Stimulated activated CD8-positive, alpha-beta memory T cell treated with anti-CD3 and anti-CD28 coated beads, Interleukin-4, amount 100 ng/mL, for 1 hour (primary cell): ENCODE results near the gene SUN5.
"Not testable (repeated sequence)": the region's sequence is repeated elsewhere in the genome, so short reads cannot be mapped to it uniquely, and the experiment has no call there.

Experiments
- DNase-seq, 2 donors: peaks; one replicate each; pipeline ENCODE4 v3.0.0-alpha.2; 2020; ENCODE audit warnings: low read depth in 2 of 2, low spot score in 1 of 2

Gene SUN5

DNA sequence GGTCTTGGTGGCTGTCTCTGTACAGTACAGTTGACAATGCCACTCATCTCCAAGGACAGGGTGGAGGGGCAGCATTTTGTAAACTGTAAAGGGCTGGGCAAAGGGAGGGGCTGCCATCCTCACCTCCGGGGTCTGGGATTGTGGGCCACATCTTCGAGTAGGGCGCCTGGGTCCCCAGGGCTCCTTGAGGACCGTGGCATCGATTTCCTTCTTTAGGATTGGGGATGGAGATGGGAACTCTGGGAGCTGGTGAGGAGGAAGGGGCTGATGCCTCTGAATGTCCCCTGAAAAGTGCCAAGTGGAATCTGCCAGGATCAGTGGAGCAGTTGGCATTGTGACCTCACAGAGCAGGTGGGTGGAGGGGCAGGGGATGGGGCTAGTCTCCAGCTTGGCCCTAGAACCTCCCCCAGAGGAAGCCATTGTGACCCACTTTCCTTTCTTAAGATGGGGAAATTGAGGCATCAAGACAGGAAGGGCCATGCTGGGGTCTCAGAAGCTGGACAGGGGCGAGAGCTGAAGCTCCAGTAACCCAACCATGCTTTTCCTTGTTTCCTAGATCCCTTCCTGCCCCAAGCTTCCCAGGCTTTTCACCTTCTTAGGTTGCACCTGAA lies at the start of gene SUN5:
Gene SUN5 (minus strand): TSS at position 293 of the 611 bp plus-strand sequence. CDS start 93 bp downstream, at position 200.
- DNase-seq: no peak

- DNase-seq: no peak
Observed at GRCh38 chr20:33053291-33054106, 49.3 kb upstream of the SUN5 start, which contains the start of gene BPIFB3. Gene BPIFB3, plus strand, starts transcription at chr20:33053903. Its CDS starts 1,533 bp downstream, at chr20:33055436.

DNA sequence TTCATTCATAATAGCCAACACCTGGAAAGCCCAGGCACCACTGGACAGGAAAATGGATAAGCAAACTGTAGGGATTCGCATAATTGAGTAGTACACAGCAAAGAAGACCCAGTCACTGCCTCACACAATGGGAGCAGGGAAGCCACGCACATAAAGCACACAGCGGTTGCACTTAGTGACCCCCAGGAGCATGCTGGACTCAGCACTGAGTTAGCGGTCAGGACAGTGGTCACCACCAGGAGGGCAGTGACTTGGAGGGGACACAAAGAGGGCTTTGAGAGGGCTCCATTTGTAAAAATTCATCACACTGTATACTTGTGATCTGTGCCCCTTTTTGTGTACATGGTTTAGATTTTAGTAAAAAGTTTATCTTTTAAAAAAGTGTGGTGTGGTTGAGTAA lies 47.1 kb upstream of the SUN5 start:
- no peak for DNase-seq

DNA sequence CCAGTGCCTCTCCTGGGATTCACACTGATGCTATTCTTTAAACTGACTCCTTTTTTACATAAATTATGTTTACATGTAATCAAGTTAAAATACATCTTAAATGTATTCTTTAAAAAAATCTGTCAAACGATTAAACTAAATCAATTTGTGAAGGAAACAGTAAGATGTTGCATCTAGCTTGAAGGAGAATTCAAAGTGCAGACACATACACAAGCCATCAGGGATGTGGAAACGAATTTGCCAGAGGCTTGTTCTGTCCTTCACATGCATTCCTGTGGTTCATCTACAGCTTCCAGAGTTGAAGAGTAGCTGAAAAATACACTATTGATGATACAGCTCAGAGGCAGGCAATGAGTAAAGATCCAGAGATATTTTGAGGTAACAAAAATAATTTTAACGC lies 42.2 kb upstream of the SUN5 start:
- DNase-seq: no peak

GRCh38 chr20:33045129-33045721 lies 41.0 kb upstream of the SUN5 start:
- DNase-seq: not testable (repeated sequence)

- DNase-seq: no peak
Observed at GRCh38 chr20:33043731-33044181, 39.5 kb upstream of the SUN5 start.

DNA sequence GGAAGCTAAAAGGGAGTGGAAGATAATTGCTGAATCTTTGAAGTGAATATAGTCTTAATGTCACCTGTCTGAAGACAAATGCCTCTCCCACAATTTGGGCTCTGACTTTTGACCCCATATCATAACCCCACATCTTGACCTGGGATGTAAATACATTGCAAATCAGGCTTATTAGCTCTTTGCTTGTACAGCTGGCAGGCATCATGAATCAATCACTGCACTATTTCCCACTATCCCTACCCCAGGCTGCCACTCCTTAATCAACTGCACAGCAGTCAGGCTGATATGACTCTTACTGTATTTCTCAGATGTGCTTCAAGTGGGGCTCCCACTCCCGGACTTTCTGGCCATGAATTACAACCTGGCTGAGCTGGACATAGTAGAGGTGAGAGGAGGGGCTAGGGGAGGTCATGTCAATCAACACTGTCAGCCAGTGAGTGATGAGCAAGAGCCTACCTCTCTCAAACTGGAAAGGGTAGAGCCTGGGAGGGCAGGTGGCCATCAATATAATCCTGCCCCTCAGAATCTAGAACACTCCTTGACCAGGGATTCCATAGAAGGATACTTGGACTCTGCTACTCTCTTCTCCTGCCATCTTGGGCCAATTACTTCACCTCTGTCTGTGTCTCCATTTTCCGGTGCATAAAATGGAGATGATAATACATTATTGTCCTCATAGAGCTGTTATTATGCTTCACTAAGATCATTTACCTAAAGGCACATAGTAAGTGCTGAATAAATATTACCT lies 38.9 kb upstream of the SUN5 start:
- no peak for DNase-seq

DNA sequence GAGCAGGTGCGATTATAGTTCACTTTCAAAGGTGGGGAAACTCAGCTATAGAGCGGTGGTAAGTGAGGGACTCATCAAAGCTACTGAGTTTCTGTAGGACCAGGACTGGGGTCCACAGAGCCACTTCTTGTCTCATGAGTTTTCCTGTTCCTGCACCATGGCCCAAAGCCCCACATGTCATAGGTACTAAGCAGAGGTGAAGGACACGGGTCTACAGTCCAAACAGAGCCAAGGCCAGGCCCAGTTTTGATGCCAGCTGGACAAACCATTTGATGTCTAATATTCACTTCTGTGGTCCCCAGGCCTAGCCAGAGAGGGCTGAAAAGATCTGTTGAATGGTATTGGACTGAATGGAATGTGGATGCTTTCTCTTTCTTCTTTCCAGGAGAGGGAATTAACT lies 38.2 kb upstream of the SUN5 start:
- DNase-seq: no peak

GRCh38 chr20:33038243-33038642 lies 34.0 kb upstream of the SUN5 start:
- DNase-seq: no peak

GRCh38 chr20:33037456-33037855 lies 33.2 kb upstream of the SUN5 start:
- no peak for DNase-seq

GRCh38 chr20:33034901-33035492 lies 30.8 kb upstream of the SUN5 start:
- DNase-seq: no peak

GRCh38 chr20:33034115-33034514 lies 29.9 kb upstream of the SUN5 start:
- DNase-seq: no peak

- no peak for DNase-seq
Observed at GRCh38 chr20:33033381-33033780, 29.1 kb upstream of the SUN5 start.

DNA sequence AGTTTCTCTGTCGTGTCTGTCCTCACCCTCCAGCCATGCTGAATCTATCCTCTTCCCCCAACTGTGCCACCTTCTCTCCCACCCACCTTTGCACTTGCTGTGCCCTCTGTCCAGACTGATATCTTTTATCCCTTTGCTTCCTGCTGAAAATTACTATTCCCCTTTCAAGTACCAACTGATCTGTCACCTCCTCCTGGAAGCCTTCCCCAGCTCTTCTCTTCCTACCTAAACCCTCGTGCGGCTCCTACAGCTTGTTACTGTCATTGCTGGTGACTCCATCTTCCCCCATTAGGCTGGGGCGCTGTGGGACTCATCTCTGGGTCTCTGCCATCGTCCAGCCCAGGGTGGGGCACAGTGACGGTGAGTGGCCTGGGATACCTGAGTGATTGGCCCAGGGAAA lies 28.3 kb upstream of the SUN5 start:
- DNase-seq: no peak

DNA sequence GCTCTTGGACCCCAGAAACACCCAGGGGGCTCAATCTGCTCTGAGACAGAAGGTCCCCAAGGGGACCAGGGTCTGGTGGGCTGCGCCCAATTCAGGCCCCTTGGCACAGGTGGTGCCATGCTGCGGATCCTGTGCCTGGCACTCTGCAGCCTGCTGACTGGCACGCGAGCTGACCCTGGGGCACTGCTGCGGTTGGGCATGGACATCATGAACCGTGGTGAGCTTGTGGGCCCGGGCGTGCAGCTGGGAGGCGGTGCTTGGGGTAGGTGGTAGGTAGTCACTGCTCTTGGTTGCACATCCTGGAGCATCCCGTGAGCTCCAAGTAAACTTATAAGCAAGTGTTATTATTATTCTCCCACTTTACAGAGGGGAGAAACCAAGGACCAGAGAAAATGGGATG lies 27.3 kb upstream of the SUN5 start, which contains the start of gene BPIFB6:
Gene BPIFB6 (plus strand): TSS at position 118 of the 400 bp plus-strand sequence. CDS start 0 bp downstream, at position 118.
- DNase-seq: no peak

GRCh38 chr20:33030569-33030968 lies 26.3 kb upstream of the SUN5 start:
- DNase-seq: no peak

DNA sequence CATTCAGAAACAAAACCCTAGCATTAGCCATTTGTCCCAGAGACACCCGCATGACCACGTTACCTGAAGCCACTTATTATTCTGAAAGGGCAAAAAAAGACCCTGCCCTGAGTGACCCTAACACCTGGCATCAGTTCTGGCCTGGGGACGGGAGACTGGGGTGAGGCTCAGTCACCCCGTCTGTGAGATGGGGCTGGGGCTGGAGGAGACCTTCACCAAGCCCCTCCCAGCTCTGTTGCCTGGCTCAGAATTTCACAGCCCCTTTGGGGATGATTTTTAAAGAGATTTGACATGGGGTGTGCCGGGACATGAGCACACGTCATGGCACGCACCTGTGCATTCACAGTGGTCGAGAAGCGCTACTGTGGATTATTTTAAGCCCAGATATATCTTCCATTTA lies 25.8 kb upstream of the SUN5 start:
- no peak for DNase-seq

DNA sequence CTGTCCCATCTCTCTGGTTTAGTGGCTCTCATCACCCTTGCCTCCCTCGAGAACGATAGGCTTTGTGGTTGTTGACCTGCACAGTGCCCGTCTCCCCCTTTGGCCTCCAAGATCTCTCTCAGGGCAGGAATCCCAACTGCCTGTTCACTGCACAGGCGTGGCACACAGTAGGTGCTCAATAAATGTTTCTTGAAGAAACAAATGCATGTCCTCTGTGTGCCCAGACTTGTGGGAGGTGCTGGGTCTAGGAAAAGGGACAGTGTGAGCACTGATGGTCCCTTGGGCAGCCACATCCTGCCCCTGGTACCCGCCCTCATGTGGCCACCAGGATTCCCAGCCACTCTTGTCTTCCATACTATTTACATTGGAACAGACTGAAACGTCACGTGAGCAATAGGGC lies 24.6 kb upstream of the SUN5 start:
- no peak for DNase-seq

GRCh38 chr20:33027769-33028751 lies 23.8 kb upstream of the SUN5 start:
- no peak for DNase-seq
